ENCODE measurements around the gene FOXA1.

Gene FOXA1

GRCh38 chr14:37594971-37595808 lies at the start of gene FOXA1, which contains the start of gene TTC6:
TSS of gene FOXA1 (minus strand) at chr14:37595249. CDS start at chr14:37594972, 277 bp downstream.
TSS of gene TTC6 (plus strand) at chr14:37595629. CDS start at chr14:37622065, 26,436 bp downstream.
- peak; percentile 16 for DNase-seq (ENCODE audit: low spot score)

- no peak for DNase-seq (ENCODE audit: low spot score)
Observed at GRCh38 chr14:37643701-37644100, 48.7 kb upstream of the FOXA1 start.

- no peak for DNase-seq (ENCODE audit: low spot score)
Observed at GRCh38 chr14:37642125-37642524, 47.1 kb upstream of the FOXA1 start.

- DNase-seq (ENCODE audit: low spot score): no peak
Observed at GRCh38 chr14:37641117-37641516, 46.1 kb upstream of the FOXA1 start.

- DNase-seq (ENCODE audit: low spot score): no peak
Observed at GRCh38 chr14:37638599-37638998, 43.5 kb upstream of the FOXA1 start.

GRCh38 chr14:37637341-37637740 lies 42.3 kb upstream of the FOXA1 start:
- DNase-seq (ENCODE audit: low spot score): no peak

- DNase-seq (ENCODE audit: low spot score): no peak
Observed at GRCh38 chr14:37625597-37626595, 30.8 kb upstream of the FOXA1 start.

- no peak for DNase-seq (ENCODE audit: low spot score)
Observed at GRCh38 chr14:37623971-37624370, 28.9 kb upstream of the FOXA1 start.

GRCh38 chr14:37623426-37623951 lies 28.4 kb upstream of the FOXA1 start:
- DNase-seq (ENCODE audit: low spot score): no peak

- DNase-seq (ENCODE audit: low spot score): no peak
Observed at GRCh38 chr14:37622231-37622923, 27.3 kb upstream of the FOXA1 start.

GRCh38 chr14:37620856-37621255 lies 25.8 kb upstream of the FOXA1 start:
- DNase-seq (ENCODE audit: low spot score): no peak

- DNase-seq (ENCODE audit: low spot score): peak; percentile 42
Observed at GRCh38 chr14:37618498-37619028, 23.5 kb upstream of the FOXA1 start.

- DNase-seq (ENCODE audit: low spot score): no peak
Observed at GRCh38 chr14:37617864-37618365, 22.9 kb upstream of the FOXA1 start.

- DNase-seq (ENCODE audit: low spot score): no peak
Observed at GRCh38 chr14:37616853-37617252, 21.8 kb upstream of the FOXA1 start.

GRCh38 chr14:37615582-37616289 lies 20.7 kb upstream of the FOXA1 start:
- no peak for DNase-seq (ENCODE audit: low spot score)

GRCh38 chr14:37610945-37611523 lies 16.0 kb upstream of the FOXA1 start:
- DNase-seq (ENCODE audit: low spot score): no peak

- DNase-seq (ENCODE audit: low spot score): no peak
Observed at GRCh38 chr14:37608649-37609048, 13.6 kb upstream of the FOXA1 start.

- no peak for DNase-seq (ENCODE audit: low spot score)
Observed at GRCh38 chr14:37606678-37607077, 11.6 kb upstream of the FOXA1 start.

- DNase-seq (ENCODE audit: low spot score): no peak
Observed at GRCh38 chr14:37603688-37604251, 8.7 kb upstream of the FOXA1 start.
